Kidney (tissue), 14 donors: ENCODE measurements around the gene TLR2. TPM values are rescaled to one million over a fixed set of nuclear protein-coding genes. Genes with fewer than 3 reads are reported as not detected.

ENCODE experiments used
- DNase-seq, 5 donors: peaks; one replicate each; pipeline ENCODE4 v3.0.0-alpha.2; 2013 to 2020
- FAIRE-seq: peaks from 2 replicates; lab custom pipeline; 2012; peaks lifted over from hg19 to GRCh38; lab: Jason Lieb, UNC
- H3K27ac ChIP-seq, 2 donors: one replicate each; pipeline ENCODE4 v1.7.0; 2013; ENCODE audit warnings: low read depth in 2 of 2, low read length in 2 of 2, inconsistent platforms in 1 of 2
- H3K27me3 ChIP-seq: one replicate; pipeline ENCODE4 v1.7.1; 2013; ENCODE audit warnings: low read length, inconsistent platforms; ENCODE audit not compliant: control insufficient read depth, insufficient read depth
- H3K36me3 ChIP-seq, 3 donors: one replicate each; pipeline versions ENCODE4 v1.7.0 to v1.7.1; 2013; ENCODE audit warnings: low read length in 3 of 3, control low read depth in 1 of 3, inconsistent platforms in 1 of 3; ENCODE audit not compliant: insufficient read depth in 3 of 3, control insufficient read depth in 2 of 3
- H3K4me1 ChIP-seq, 3 donors: one replicate each; pipeline versions ENCODE4 v1.7.0 to v1.7.1; 2013; ENCODE audit warnings: low read length in 3 of 3, inconsistent platforms in 1 of 3, low read depth in 1 of 3; ENCODE audit not compliant: control insufficient read depth in 2 of 3, insufficient read depth in 2 of 3
- H3K4me3 ChIP-seq, 3 donors: one replicate each; pipeline versions ENCODE4 v1.7.0 to v1.8.1; 2013; ENCODE audit warnings: low read length in 3 of 3, control low read depth in 1 of 3, inconsistent platforms in 1 of 3
- H3K9ac ChIP-seq, 3 donors: one replicate each; pipeline versions ENCODE4 v1.7.0 to v1.7.1; 2013; ENCODE audit warnings: low read length in 3 of 3, control low read depth in 1 of 3, inconsistent platforms in 1 of 3
- H3K9me3 ChIP-seq, 3 donors: one replicate each; pipeline versions ENCODE4 v1.7.0 to v1.7.1; 2013; ENCODE audit warnings: low read length in 3 of 3, control low read depth in 1 of 3, inconsistent platforms in 1 of 3; ENCODE audit not compliant: control insufficient read depth in 2 of 3, insufficient read depth in 1 of 3
- intact Hi-C: fragments of 100-400 bp; cut with DNase I; formaldehyde crosslinking; loops from one replicate; pipeline ENCODE4 v1.11.1; 2022
- polyA plus RNA-seq: library from polyadenylated mRNA; stranded (reverse); fragments of 350-450 nt; fragmentation: Illumina TruSeq; extraction: RNeasy Lipid Tissue Mini Kit (QIAGEN cat#74804); gene quantifications from one replicate; pipeline ENCODE4 v1.2.3, GENCODE V29; 2014; ENCODE audit warnings: low read depth, low replicate concordance; ENCODE audit not compliant: insufficient read depth
- total RNA-seq: library from RNA; stranded (reverse); fragmentation: NEBNext Ultra II Directional; extraction: Animal tissue kit (Norgen Biotek cat#: 25700); gene quantifications from one replicate; pipeline ENCODE4 v1.2.1, GENCODE V29; 2021
- TF ChIP-seq, protein P1 (sequence below): IDR thresholded peaks from 3 replicates; pipeline ENCODE4 v1.5.1; 2012; ENCODE audit warnings: mild to moderate bottlenecking, moderate library complexity, borderline replicate concordance; ENCODE audit not compliant: insufficient read depth; ENCODE audit errors: extremely low read depth
- donor health status: control.
- donor health status: control.
- donor health status: control.
- donor health status: control.
- donor health status: control.
- donor health status: DM: yes; HTN: yes; CAD: no.
- donor health status: Normal renal cell carcinoma (clear cell type).

TLR2 gene
- total and polyA plus RNA-seq, 2 donors from 2014 or later: 8.0 to 59.5 TPM

DNA sequence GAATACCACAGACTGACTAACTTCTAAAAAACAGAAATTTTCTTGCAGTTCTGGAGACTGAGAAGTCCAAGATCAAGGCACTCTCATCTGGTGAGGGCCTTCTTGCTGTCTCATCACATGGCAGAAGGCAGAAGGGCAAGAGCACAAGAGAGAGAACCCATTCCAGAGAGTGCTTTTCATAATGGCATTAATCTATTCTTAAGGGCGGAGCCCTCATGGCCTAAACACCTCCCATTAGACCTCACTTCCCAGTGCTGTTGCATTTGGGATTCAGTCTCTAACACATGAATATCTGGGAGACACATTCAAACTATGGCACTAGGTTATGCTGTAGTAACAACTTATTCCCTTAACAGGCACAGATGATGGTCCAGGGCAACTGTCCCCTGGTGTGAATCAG is 37.1 kb upstream of the TLR2 start:
- intact Hi-C loops: no loop called here
- FAIRE-seq (no peak), DNase-seq (no peak)
- TF ChIP-seq, protein P1, sequence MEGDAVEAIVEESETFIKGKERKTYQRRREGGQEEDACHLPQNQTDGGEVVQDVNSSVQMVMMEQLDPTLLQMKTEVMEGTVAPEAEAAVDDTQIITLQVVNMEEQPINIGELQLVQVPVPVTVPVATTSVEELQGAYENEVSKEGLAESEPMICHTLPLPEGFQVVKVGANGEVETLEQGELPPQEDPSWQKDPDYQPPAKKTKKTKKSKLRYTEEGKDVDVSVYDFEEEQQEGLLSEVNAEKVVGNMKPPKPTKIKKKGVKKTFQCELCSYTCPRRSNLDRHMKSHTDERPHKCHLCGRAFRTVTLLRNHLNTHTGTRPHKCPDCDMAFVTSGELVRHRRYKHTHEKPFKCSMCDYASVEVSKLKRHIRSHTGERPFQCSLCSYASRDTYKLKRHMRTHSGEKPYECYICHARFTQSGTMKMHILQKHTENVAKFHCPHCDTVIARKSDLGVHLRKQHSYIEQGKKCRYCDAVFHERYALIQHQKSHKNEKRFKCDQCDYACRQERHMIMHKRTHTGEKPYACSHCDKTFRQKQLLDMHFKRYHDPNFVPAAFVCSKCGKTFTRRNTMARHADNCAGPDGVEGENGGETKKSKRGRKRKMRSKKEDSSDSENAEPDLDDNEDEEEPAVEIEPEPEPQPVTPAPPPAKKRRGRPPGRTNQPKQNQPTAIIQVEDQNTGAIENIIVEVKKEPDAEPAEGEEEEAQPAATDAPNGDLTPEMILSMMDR: no peak
- H3K9me3 ChIP-seq: no peaks in the 10 kb centered on the region
- H3K27me3 ChIP-seq: no peaks in the 10 kb centered on the region
- H3K4me3 ChIP-seq: no peak overlapping the region
- H3K27ac ChIP-seq: no peak overlapping the region
- no peaks in the 10 kb centered on the region for H3K4me1 ChIP-seq
- H3K9ac ChIP-seq: no peak overlapping the region
- H3K36me3 ChIP-seq: no peaks in the 10 kb centered on the region

DNA sequence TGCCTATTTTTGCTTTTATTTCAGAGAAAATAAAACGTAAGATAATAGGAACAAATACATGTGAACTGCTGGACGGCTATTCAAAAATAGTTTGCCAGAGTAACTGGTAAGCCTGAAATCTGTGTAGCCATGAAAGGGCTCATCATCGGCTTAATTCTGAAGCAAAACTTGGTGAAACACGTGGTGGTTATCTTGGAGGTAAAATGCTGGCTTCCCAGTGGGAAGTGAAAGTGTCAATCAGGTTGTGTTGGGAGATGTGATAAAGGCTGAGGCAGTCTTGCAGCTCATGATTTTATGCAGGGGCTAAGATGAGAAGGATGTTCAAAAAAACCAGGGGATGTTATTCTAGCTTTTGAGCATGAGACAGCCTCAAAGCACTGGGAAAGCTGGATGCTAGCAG is 36.1 kb upstream of the TLR2 start:
- intact Hi-C loops: no loop called here

DNA sequence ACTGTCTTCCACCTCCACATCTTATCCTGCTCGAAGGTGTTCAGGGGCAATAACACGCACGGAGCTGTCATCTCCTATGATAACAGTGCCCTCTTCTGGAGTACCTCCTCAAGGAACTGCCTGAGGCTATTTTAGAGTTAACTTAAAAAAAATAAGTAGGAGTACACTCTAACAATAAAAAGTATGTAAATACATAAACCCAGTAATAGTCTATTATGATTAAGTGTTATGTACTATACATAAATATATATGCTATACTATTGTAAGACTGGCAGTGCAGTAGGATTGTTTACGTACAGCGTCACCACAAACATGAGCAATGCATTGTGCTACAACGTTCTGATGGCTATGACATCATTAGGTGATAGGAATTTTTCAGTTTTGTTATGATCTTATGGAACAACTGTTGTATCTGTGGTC is 34.5 kb upstream of the TLR2 start:
- H3K9me3 ChIP-seq: no peaks in the 10 kb centered on the region
- H3K4me3 ChIP-seq: no peak overlapping the region
- no peaks in the 10 kb centered on the region for H3K36me3 ChIP-seq
- no peaks in the 10 kb centered on the region for H3K4me1 ChIP-seq
- DNase-seq (peak in 2 of 5 donors; percentile 21 to 39), FAIRE-seq (no peak)
- no peaks in the 10 kb centered on the region for H3K27me3 ChIP-seq
- TF ChIP-seq, protein P1: no peak
- H3K9ac ChIP-seq: no peak overlapping the region
- no peak overlapping the region for H3K27ac ChIP-seq
- intact Hi-C loops: no loop called here

More for the DNA sequence above, 36.1 kb upstream of the TLR2 start:
- FAIRE-seq (no peak), DNase-seq (no peak)
- no peak overlapping the region for H3K9ac ChIP-seq
- TF ChIP-seq, protein P1: no peak
- H3K27me3 ChIP-seq: no peaks in the 10 kb centered on the region
- no peak overlapping the region for H3K27ac ChIP-seq
- no peaks in the 10 kb centered on the region for H3K36me3 ChIP-seq
- H3K9me3 ChIP-seq: no peaks in the 10 kb centered on the region
- H3K4me1 ChIP-seq: no peaks in the 10 kb centered on the region
- no peak overlapping the region for H3K4me3 ChIP-seq

DNA sequence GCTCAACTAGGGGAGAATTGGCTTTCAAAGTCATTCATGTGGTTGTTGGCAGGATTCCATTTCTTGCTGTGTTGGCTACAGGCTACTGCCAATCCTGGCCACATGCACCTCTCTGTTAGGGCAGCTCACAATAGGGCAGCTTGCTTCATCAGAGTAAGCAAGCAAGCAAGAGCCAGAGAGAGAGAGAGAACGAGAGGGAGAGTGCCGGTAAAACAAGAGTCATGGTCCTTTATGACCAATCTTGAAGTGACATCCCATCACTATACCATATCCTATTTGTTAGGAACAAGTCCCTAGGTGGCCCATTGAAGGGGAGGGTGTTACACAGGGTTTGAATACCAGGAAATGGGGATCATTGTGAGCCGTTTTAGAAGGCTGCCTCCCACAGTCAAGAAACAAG is 33.0 kb upstream of the TLR2 start:
- TF ChIP-seq, protein P1: no peak
- Histone ChIP-seq H3K36me3 (no peaks in the 10 kb centered on the region), H3K27me3 (no peaks in the 10 kb centered on the region), H3K9me3 (no peaks in the 10 kb centered on the region), H3K27ac (peak overlapping the region in 1 of 2 donors; percentile 23), H3K4me3 (no peak overlapping the region), H3K4me1 (no peaks in the 10 kb centered on the region), H3K9ac (no peak overlapping the region)
- intact Hi-C loops: no loop called here
- FAIRE-seq (no peak), DNase-seq (no peak)
